ENCODE measurements around the gene SPAG17. TPM values are rescaled to one million over a fixed set of nuclear protein-coding genes. Genes with fewer than 3 reads are reported as not detected.

SPAG17 gene
- total and polyA plus RNA-seq, 8 donors: 1.3 to 18.3 (median 9.7) TPM

GRCh38 chr1:118116401-118116800 lies 68.6 kb downstream of the SPAG17 start:
- DNase-seq (no peak), ATAC-seq (no peak)
- H3K4me1 ChIP-seq: peaks cover 0 to 8% of the 10 kb centered on the region in 2 donors
- no peaks in the 10 kb centered on the region for H3K9me3 ChIP-seq
- TF ChIP-seq CTCF (IDR thresholded peaks at IDR 0.05): no peak
- H3K36me3 ChIP-seq: no peaks in the 10 kb centered on the region
- H3K27me3 ChIP-seq: no peaks in the 10 kb centered on the region
- intact Hi-C loops (cut with DNase I): no loop called here
- H3K4me3 ChIP-seq: no peak overlapping the region
- no peak overlapping the region for H3K27ac ChIP-seq

- no peak overlapping the region for H3K4me3 ChIP-seq
- H3K27ac ChIP-seq: no peak overlapping the region
- DNase-seq (no peak), ATAC-seq (no peak)
- no peaks in the 10 kb centered on the region for H3K27me3 ChIP-seq
- TF ChIP-seq CTCF (IDR thresholded peaks at IDR 0.05): no peak
- H3K36me3 ChIP-seq: no peaks in the 10 kb centered on the region
- H3K4me1 ChIP-seq: peaks cover 0 to 8% of the 10 kb centered on the region in 2 donors
- intact Hi-C loops (cut with DNase I): no loop called here
- no peaks in the 10 kb centered on the region for H3K9me3 ChIP-seq
Observed at GRCh38 chr1:118115567-118116295, 69.3 kb downstream of the SPAG17 start.

- Histone ChIP-seq H3K4me3 (no peak overlapping the region), H3K4me1 (peaks cover 0 to 2% of the 10 kb centered on the region in 2 donors), H3K27ac (no peak overlapping the region), H3K9me3 (no peaks in the 10 kb centered on the region), H3K36me3 (no peaks in the 10 kb centered on the region), H3K27me3 (no peaks in the 10 kb centered on the region)
- DNase-seq (no peak), ATAC-seq (no peak)
- no peak for TF ChIP-seq CTCF (IDR thresholded peaks at IDR 0.05)
- intact Hi-C loops (cut with DNase I): no loop called here
Observed at GRCh38 chr1:118113261-118113660, 71.8 kb downstream of the SPAG17 start.

GRCh38 chr1:118110580-118110979 lies 74.4 kb downstream of the SPAG17 start:
- Histone ChIP-seq H3K4me3 (no peak overlapping the region), H3K27ac (no peak overlapping the region), H3K9me3 (no peaks in the 10 kb centered on the region), H3K4me1 (no peaks in the 10 kb centered on the region), H3K27me3 (no peaks in the 10 kb centered on the region), H3K36me3 (no peaks in the 10 kb centered on the region)
- ATAC-seq (no peak), DNase-seq (no peak)
- no peak for TF ChIP-seq CTCF (IDR thresholded peaks at IDR 0.05)
- intact Hi-C loops (cut with DNase I): no loop called here

GRCh38 chr1:118104951-118105350 lies 80.1 kb downstream of the SPAG17 start:
- Histone ChIP-seq H3K27me3 (no peaks in the 10 kb centered on the region), H3K4me3 (no peak overlapping the region), H3K36me3 (no peaks in the 10 kb centered on the region), H3K9me3 (no peaks in the 10 kb centered on the region), H3K27ac (no peak overlapping the region), H3K4me1 (peaks cover 0 to 2% of the 10 kb centered on the region in 2 donors)
- DNase-seq (no peak), ATAC-seq (no peak)
- intact Hi-C loops (cut with DNase I): no loop called here
- TF ChIP-seq CTCF (IDR thresholded peaks at IDR 0.05): no peak
